ENCODE measurements around the gene OR8G1.

DNA sequence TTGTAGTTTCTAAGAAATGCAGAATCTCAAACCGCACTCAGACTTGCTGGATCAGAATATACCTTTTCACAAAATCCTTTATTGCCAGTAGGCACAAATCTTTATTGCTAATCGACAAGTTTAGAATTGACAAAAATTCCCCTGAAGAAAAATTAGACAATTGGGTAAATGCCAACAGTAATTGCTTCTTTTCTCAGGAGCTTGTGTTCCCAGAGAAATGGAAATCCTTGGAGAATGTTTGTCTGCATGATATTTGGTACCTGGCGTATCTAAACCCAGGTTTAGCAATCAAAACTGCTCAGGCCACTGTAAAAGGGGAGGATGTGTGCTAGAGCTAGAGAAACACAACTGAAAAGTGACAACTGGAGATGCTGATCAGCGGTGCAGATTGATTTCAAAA, 15.2 kb downstream of the OR8G1 start, which contains the start of gene OR8G5:
- TF ChIP-seq, protein P1, sequence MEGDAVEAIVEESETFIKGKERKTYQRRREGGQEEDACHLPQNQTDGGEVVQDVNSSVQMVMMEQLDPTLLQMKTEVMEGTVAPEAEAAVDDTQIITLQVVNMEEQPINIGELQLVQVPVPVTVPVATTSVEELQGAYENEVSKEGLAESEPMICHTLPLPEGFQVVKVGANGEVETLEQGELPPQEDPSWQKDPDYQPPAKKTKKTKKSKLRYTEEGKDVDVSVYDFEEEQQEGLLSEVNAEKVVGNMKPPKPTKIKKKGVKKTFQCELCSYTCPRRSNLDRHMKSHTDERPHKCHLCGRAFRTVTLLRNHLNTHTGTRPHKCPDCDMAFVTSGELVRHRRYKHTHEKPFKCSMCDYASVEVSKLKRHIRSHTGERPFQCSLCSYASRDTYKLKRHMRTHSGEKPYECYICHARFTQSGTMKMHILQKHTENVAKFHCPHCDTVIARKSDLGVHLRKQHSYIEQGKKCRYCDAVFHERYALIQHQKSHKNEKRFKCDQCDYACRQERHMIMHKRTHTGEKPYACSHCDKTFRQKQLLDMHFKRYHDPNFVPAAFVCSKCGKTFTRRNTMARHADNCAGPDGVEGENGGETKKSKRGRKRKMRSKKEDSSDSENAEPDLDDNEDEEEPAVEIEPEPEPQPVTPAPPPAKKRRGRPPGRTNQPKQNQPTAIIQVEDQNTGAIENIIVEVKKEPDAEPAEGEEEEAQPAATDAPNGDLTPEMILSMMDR (IDR thresholded peaks at IDR 0.05), result no peak
- TF ChIP-seq POLR2AphosphoS5 (IDR thresholded peaks at IDR 0.05), result no peak
- TF ChIP-seq POLR2A (IDR thresholded peaks at IDR 0.05; ENCODE audit: low read depth), result no peak

Data from esophagus muscularis mucosa (tissue), 3 donors.